A549 (cell line): ENCODE data around the gene FAM131A. TPM values are rescaled to one million over a fixed set of nuclear protein-coding genes. Genes with fewer than 3 reads are reported as not detected.

Source experiments
- ATAC-seq, 2 experiments: fragments of 200-7000 bp in 1 of 2; fragments of >200 bp in 1 of 2; cut with Nextera tagmentation in 1 of 2; cut with Tn5 transposase in 1 of 2; 3 replicates each; pipeline versions ENCODE4 v1.8.0 to v1.9.1; 2018 to 2020; ENCODE audit warnings: mild to moderate bottlenecking in 1 of 2, moderate library complexity in 1 of 2
- CTCF ChIA-PET: fragments of 300-600 bp; sonication (Branson Sonifier 250); formaldehyde crosslinking; extraction: SDS; loops from one replicate; lab custom pipeline; 2021; ENCODE audit warnings: antibody characterized with exemption, inconsistent platforms; lab: Yijun Ruan, JAX
- POLR2A ChIA-PET: fragments of 350-600 bp; formaldehyde crosslinking; extraction: SDS; loops from one replicate; lab custom pipeline; 2021; ENCODE audit warnings: antibody characterized with exemption, inconsistent platforms; lab: Yijun Ruan, JAX
- DNase-seq, 2 experiments: peaks; one replicate each; pipeline versions ENCODE4 v3.0.0 to v3.0.0-alpha.2; 2011 to 2016; ENCODE audit warnings: low read depth in 1 of 2, low spot score in 1 of 2
- FAIRE-seq: peaks from 2 replicates; lab custom pipeline; 2011; peaks lifted over from hg19 to GRCh38; lab: Jason Lieb, UNC
- H3K27ac ChIP-seq, 2 experiments: fragments of >200 bp; sonication (Bioruptor Twin); formaldehyde crosslinking; 3 replicates each; pipeline ENCODE4 v1.5.1; 2016 to 2017
- H3K4me1 ChIP-seq: fragments of >200 bp; sonication (Bioruptor Twin); formaldehyde crosslinking; 3 replicates; pipeline ENCODE4 v1.6.1; 2016
- H3K4me2 ChIP-seq: fragments of >200 bp; sonication (Bioruptor Twin); formaldehyde crosslinking; 3 replicates; pipeline ENCODE4 v1.6.1; 2016
- H3K4me3 ChIP-seq: fragments of >200 bp; sonication (Bioruptor Twin); formaldehyde crosslinking; 3 replicates; pipeline ENCODE4 v1.5.1; 2016
- H3K9me3 ChIP-seq: fragments of >200 bp; sonication (Bioruptor Twin); formaldehyde crosslinking; 3 replicates; pipeline ENCODE4 v1.6.1; 2016
- ESRRA ChIP-seq: fragments of 150-350 bp; IDR thresholded peaks from 2 replicates; pipeline ENCODE4 v1.6.1; 2014; ENCODE audit warnings: mild to moderate bottlenecking, low read length, borderline replicate concordance
- FOSL2 ChIP-seq, 2 experiments: fragments of 450-650 bp in 1 of 2; fragments of >200 bp in 1 of 2; sonication (Bioruptor Twin) in 1 of 2; formaldehyde crosslinking; IDR thresholded peaks; 2 replicates each; pipeline versions ENCODE4 v1.5.0 to v1.6.1; 2016 to 2020; ENCODE audit warnings: mild to moderate bottlenecking in 1 of 2, moderate library complexity in 1 of 2
- FOXS1 ChIP-seq: fragments of 250-450 bp; sonication (Bioruptor Pico); IDR thresholded peaks from 2 replicates; pipeline ENCODE4 v1.5.0; 2020; ENCODE audit warnings: mild to moderate bottlenecking, moderate library complexity
- HOXB5 ChIP-seq: fragments of 250-450 bp; sonication (Bioruptor Pico); IDR thresholded peaks from 2 replicates; pipeline ENCODE4 v1.5.0; 2020; ENCODE audit warnings: mild to moderate bottlenecking, moderate library complexity
- MAZ ChIP-seq: fragments of 150-350 bp; IDR thresholded peaks from 2 replicates; pipeline ENCODE4 v1.6.1; 2014; ENCODE audit warnings: antibody characterized with exemption, low read depth, low read length, borderline replicate concordance
- PHF8 ChIP-seq: fragments of 200-600 bp; sonication (generic); IDR thresholded peaks from 2 replicates; pipeline ENCODE4 v1.6.1; 2016; ENCODE audit warnings: low read depth, mild to moderate bottlenecking, antibody characterized with exemption, moderate library complexity, borderline replicate concordance
- POLR2A ChIP-seq: IDR thresholded peaks from 2 replicates; pipeline ENCODE4 v1.6.1; 2012; ENCODE audit warnings: mild to moderate bottlenecking, low read length
- POLR2AphosphoS2 ChIP-seq: conservative IDR thresholded peaks from 2 replicates; pipeline ENCODE4 v1.6.1; 2012; ENCODE audit warnings: low read length, improper control_type of control experiment, inconsistent platforms
- RFX5 ChIP-seq: fragments of 450-650 bp; IDR thresholded peaks from 2 replicates; pipeline ENCODE4 v1.7.1; 2014; ENCODE audit warnings: antibody characterized with exemption, mild to moderate bottlenecking, moderate library complexity
- SREBF2 ChIP-seq: fragments of 450-650 bp; IDR thresholded peaks from 2 replicates; pipeline ENCODE4 v1.6.1; 2014; ENCODE audit warnings: mild to moderate bottlenecking, moderate library complexity
- TFCP2L1 ChIP-seq: fragments of 250-450 bp; sonication (Bioruptor Pico); IDR thresholded peaks from 2 replicates; pipeline ENCODE4 v1.5.0; 2021; ENCODE audit warnings: mild to moderate bottlenecking
- ZNF302 ChIP-seq: fragments of 250-450 bp; sonication (Bioruptor Pico); IDR thresholded peaks from 2 replicates; pipeline ENCODE4 v1.9.0; 2021; ENCODE audit warnings: inconsistent platforms, mild to moderate bottlenecking, moderate library complexity
- WGBS: methylation state at CpG from one replicate; pipeline ENCODE4 v1.1.6; 2017; ENCODE audit errors: missing lambda C conversion rate; 5-methylcytosine and 5-hydroxymethylcytosine counted together
- polyA plus RNA-seq, 4 experiments: library from polyadenylated mRNA; depleted of rRNA in 3 of 4; stranded (reverse); fragments of >200 nt; fragmentation: RNase III in 1 of 4; extraction: RNeasy Plus Mini Kit Qiagen cat#74134 plus additional on column Dnase treatment in 1 of 4; gene quantifications; 2 replicates in 3 of 4; 3 replicates in 1 of 4; pipeline ENCODE4 v1.2.3, GENCODE V29; 2011 to 2017
- TF ChIP-seq, protein P1 (sequence below): fragments of 150-350 bp; IDR thresholded peaks from 2 replicates; pipeline ENCODE4 v1.6.1; 2014; ENCODE audit warnings: low read depth, mild to moderate bottlenecking, low read length
- TF ChIP-seq, protein P2 (sequence below): IDR thresholded peaks from 2 replicates; pipeline ENCODE4 v1.6.1; 2012
- TF ChIP-seq, protein P3 (sequence below): fragments of >200 bp; sonication (Bioruptor Twin); formaldehyde crosslinking; IDR thresholded peaks from 2 replicates; pipeline ENCODE4 v1.6.1; 2016
- TF ChIP-seq, protein P4 (sequence below): IDR thresholded peaks from 2 replicates; pipeline ENCODE4 v1.6.1; 2012
- TF ChIP-seq, protein P5 (sequence below): fragments of 200-600 bp; sonication (generic); IDR thresholded peaks from 2 replicates; pipeline ENCODE4 v1.6.1; 2016; ENCODE audit warnings: antibody characterized with exemption, mild to moderate bottlenecking, moderate library complexity

FAM131A gene
- polyA plus RNA-seq, 2 of the 4 experiments (the other 2 are of a cell fraction), result 5.2 to 6.1 TPM

DNA sequence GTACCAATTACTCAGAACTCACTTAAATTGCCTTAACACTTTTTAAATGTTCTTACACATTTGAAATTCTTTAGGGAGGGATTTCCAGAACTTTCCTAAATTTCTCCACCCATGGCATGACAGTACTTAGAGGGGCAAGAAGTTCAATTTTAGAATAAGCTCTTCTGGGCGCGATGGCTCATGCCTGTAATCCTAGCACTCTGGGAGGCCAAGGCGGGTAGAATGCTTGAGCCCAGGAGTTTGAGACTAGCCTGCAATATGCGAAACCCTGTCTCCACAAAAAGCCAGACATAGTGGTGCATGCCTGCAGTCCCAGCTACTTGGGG lies 10.6 kb downstream of the FAM131A start:
- CTCF ChIA-PET, result interaction anchor here (0.6 to 2.2 kb wide), 6 partner anchors 10 to 452 kb away, joined by 3 to 9 read pairs (median 4); partner anchors contain the start of gene FAM131A
- no peak for ATAC-seq
- no peak for FAIRE-seq
- Histone ChIP-seq H3K27ac (no peak overlapping the region), H3K4me3 (no peak overlapping the region), H3K9me3 (no peaks in the 10 kb centered on the region), H3K4me1 (peaks cover 8% of the 10 kb centered on the region; the same call in 2 of the 3 replicates)
- WGBS, result 85% methylated on average over 4 of the region's 4 CpGs
- TF ChIP-seq TFCP2L1 (CRISPR knock-in tag) (no peak), POLR2AphosphoS2 (no peak), PHF8 (no peak)
- TF ChIP-seq, protein P1, sequence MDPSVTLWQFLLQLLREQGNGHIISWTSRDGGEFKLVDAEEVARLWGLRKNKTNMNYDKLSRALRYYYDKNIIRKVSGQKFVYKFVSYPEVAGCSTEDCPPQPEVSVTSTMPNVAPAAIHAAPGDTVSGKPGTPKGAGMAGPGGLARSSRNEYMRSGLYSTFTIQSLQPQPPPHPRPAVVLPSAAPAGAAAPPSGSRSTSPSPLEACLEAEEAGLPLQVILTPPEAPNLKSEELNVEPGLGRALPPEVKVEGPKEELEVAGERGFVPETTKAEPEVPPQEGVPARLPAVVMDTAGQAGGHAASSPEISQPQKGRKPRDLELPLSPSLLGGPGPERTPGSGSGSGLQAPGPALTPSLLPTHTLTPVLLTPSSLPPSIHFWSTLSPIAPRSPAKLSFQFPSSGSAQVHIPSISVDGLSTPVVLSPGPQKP, result no peak
- TF ChIP-seq, all 56 proteins: peak for 0
- H3K4me2 ChIP-seq, result no peak overlapping the region
- POLR2A ChIA-PET, result no interaction called here
- DNase-seq, result no peak

DNA sequence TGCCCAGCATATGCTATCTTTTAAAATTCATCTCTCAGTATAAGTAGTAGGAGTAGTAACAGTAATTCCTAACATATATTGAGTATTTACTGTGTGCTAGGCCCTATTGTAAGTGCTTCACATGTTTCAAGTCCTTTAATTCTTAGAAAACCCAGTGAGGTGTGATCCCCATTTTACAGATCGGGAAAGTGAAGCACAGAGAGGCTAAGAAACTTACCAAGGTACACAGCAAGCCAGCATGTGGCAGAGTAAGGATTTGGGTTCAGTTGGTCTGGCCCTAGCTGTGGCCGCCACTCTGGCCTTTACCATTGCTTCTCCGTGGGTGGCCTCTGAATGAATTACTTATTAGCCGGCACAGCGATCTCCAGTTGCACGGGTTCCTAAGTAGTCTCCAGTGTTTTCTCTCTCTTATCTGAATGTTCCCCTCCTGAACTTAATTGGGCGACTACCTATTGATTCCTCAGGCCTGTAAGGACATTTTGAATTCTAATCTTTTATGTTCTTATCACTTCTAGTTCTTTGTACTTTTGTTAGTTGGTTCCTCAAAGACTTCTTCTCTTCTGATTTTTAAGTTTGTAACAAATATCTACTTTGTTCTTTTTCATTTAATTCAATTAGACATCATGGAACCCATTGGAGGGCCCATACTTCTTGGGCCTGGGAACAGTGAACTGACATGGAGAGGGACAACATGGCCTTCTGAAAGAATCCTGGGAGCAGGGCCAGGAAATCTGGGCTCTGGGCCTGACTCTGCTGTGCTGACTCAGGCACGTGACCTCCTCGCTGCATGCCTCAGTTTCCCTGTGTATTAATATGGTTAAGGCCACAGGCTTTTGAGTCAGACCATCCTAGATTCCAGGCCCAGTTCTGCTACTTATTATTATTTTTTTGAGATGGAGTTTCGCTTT lies 12.4 kb downstream of the FAM131A start:
- no peak for ATAC-seq
- no peak overlapping the region for H3K4me2 ChIP-seq
- 81% methylated on average over 10 of the region's 10 CpGs for WGBS
- DNase-seq, result no peak
- H3K9me3 ChIP-seq, result no peaks in the 10 kb centered on the region
- TF ChIP-seq HOXB5, result no peak
- no peak for TF ChIP-seq POLR2A
- TF ChIP-seq, protein P2, sequence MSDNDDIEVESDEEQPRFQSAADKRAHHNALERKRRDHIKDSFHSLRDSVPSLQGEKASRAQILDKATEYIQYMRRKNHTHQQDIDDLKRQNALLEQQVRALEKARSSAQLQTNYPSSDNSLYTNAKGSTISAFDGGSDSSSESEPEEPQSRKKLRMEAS, result no peak
- TF ChIP-seq MAZ, result no peak
- no peak for TF ChIP-seq FOSL2 (IDR thresholded peaks at IDR 0.05)
- TF ChIP-seq FOSL2 (CRISPR knock-in tag; IDR thresholded peaks at IDR 0.05), result no peak
- TF ChIP-seq, protein P3, sequence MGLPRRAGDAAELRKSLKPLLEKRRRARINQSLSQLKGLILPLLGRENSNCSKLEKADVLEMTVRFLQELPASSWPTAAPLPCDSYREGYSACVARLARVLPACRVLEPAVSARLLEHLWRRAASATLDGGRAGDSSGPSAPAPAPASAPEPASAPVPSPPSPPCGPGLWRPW, result no peak
- no peak for TF ChIP-seq FOXS1 (CRISPR knock-in tag)
- TF ChIP-seq, protein P4, sequence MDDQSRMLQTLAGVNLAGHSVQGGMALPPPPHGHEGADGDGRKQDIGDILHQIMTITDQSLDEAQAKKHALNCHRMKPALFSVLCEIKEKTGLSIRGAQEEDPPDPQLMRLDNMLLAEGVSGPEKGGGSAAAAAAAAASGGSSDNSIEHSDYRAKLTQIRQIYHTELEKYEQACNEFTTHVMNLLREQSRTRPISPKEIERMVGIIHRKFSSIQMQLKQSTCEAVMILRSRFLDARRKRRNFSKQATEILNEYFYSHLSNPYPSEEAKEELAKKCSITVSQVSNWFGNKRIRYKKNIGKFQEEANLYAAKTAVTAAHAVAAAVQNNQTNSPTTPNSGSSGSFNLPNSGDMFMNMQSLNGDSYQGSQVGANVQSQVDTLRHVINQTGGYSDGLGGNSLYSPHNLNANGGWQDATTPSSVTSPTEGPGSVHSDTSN, result no peak
- TF ChIP-seq RFX5, result no peak
- no peak for TF ChIP-seq ZNF302 (CRISPR knock-in tag)
- TF ChIP-seq ESRRA, result no peak
- no peak for TF ChIP-seq SREBF2
- TF ChIP-seq, protein P5, sequence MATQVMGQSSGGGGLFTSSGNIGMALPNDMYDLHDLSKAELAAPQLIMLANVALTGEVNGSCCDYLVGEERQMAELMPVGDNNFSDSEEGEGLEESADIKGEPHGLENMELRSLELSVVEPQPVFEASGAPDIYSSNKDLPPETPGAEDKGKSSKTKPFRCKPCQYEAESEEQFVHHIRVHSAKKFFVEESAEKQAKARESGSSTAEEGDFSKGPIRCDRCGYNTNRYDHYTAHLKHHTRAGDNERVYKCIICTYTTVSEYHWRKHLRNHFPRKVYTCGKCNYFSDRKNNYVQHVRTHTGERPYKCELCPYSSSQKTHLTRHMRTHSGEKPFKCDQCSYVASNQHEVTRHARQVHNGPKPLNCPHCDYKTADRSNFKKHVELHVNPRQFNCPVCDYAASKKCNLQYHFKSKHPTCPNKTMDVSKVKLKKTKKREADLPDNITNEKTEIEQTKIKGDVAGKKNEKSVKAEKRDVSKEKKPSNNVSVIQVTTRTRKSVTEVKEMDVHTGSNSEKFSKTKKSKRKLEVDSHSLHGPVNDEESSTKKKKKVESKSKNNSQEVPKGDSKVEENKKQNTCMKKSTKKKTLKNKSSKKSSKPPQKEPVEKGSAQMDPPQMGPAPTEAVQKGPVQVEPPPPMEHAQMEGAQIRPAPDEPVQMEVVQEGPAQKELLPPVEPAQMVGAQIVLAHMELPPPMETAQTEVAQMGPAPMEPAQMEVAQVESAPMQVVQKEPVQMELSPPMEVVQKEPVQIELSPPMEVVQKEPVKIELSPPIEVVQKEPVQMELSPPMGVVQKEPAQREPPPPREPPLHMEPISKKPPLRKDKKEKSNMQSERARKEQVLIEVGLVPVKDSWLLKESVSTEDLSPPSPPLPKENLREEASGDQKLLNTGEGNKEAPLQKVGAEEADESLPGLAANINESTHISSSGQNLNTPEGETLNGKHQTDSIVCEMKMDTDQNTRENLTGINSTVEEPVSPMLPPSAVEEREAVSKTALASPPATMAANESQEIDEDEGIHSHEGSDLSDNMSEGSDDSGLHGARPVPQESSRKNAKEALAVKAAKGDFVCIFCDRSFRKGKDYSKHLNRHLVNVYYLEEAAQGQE, result no peak
- TF ChIP-seq TFCP2L1 (CRISPR knock-in tag), result no peak
- TF ChIP-seq, all 56 proteins: peak for 0
- Histone ChIP-seq H3K27ac (no peak overlapping the region), H3K4me3 (no peak overlapping the region), H3K4me1 (peaks cover 8% of the 10 kb centered on the region; the same call in 2 of the 3 replicates)
- no peak for FAIRE-seq
- CTCF ChIA-PET, result interaction anchor here (1.7 to 2.2 kb wide), 2 partner anchors 12 to 191 kb away, joined by 5 to 9 read pairs; partner anchors contain the start of gene FAM131A
- POLR2A ChIA-PET, result no interaction called here
